ENCODE measurements around the gene ALDH5A1.

DNA sequence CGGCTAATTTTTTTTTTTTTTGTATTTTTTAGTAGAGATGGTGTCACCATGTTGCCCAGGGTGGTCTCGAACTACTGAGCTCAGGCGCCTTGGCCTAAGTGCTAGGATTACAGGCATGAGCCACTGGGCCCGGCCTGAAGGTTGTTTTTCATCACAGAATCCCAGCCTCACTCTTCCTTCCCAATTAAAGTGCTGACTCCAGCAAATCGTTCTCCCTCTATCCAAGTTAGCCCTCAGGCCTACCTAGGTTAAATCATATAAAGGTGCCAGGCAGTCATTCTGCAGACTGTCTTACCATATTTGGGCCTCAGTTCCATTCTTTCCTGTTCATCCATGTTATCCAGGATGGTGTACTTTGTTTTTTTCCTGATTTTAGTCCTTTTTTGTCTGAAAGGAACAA lies 56.4 kb downstream of the ALDH5A1 start:
- TF ChIP-seq POLR2A (IDR thresholded peaks at IDR 0.05) (no peak), CTCF (IDR thresholded peaks at IDR 0.05) (no peak)

All from ovary (tissue), 3 donors.